ENCODE data around the gene RND1. TPM values are rescaled to one million over a fixed set of nuclear protein-coding genes. Genes with fewer than 3 reads are reported as not detected.

Gene RND1
- total RNA-seq, 1 experiment from 2014 or later: 5.1 TPM

GRCh38 chr12:48901278-48901677, 35.6 kb upstream of the RND1 start:
- ChIA-PET POLR2A (interaction anchor here (0.8 to 1.2 kb wide), 2 partner anchors 24 to 49 kb away, joined by 3 to 5 read pairs; partner anchors contain the start of genes DDX23 and FKBP11), CTCF (interaction anchor here (0.6 to 0.7 kb wide), 2 partner anchors 48 to 117 kb away, joined by 3 read pairs; no protein-coding TSS in a partner anchor)
- Histone ChIP-seq H3K9me3 (no peaks in the 10 kb centered on the region), H3K27me3 (replicated peaks; ENCODE audit: control insufficient read depth, insufficient read depth, low read length) (no peaks in the 10 kb centered on the region), H3K36me3 (ENCODE audit: control insufficient read depth, insufficient read depth, low read length) (no peaks in the 10 kb centered on the region), H3K4me1 (no peaks in the 10 kb centered on the region), H3K4me3 (ENCODE audit: low read depth, low read length) (no peak overlapping the region)
- no peak for TF ChIP-seq CTCF (IDR thresholded peaks at IDR 0.05; ENCODE audit: insufficient read depth in 1 of 2, low read depth in 1 of 2, low read length in 1 of 2, severe bottlenecking in 1 of 2, unreplicated experiment in 1 of 2)
- Mint-ChIP-seq H3K27ac (ENCODE audit: unreplicated experiment) (no peak overlapping the region), H3K27me3 (ENCODE audit: insufficient read depth, unreplicated experiment) (no peaks in the 10 kb centered on the region), H3K36me3 (ENCODE audit: insufficient read depth, unreplicated experiment) (no peaks in the 10 kb centered on the region), H3K4me3 (ENCODE audit: unreplicated experiment) (no peak overlapping the region), H3K4me1 (ENCODE audit: low read depth, unreplicated experiment) (no peaks in the 10 kb centered on the region), H3K9me3 (ENCODE audit: unreplicated experiment) (no peaks in the 10 kb centered on the region)
- intact Hi-C loops (cut with micrococcal nuclease; ENCODE audit: unreplicated experiment): no loop called here
- DNase-seq: no peak
- BruUV-seq (replicated peaks): no TSS peak

GRCh38 chr12:48899651-48900050, 34.0 kb upstream of the RND1 start:
- CTCF ChIA-PET: interaction anchor here (1.0 to 1.2 kb wide), 2 partner anchors 9 to 35 kb away, joined by 3 read pairs; no protein-coding TSS in a partner anchor
- intact Hi-C loops (cut with micrococcal nuclease; ENCODE audit: unreplicated experiment): no loop called here
- no TSS peak for BruUV-seq (replicated peaks)

GRCh38 chr12:48894271-48894670, 28.6 kb upstream of the RND1 start:
- TF ChIP-seq CTCF (IDR thresholded peaks at IDR 0.05; ENCODE audit: insufficient read depth in 1 of 2, low read depth in 1 of 2, low read length in 1 of 2, severe bottlenecking in 1 of 2, unreplicated experiment in 1 of 2): no peak
- no peaks in the 10 kb centered on the region for H3K9me3 ChIP-seq
- peaks cover 19% of the 10 kb centered on the region for H3K4me1 ChIP-seq
- no peaks in the 10 kb centered on the region for H3K27me3 ChIP-seq (replicated peaks; ENCODE audit: control insufficient read depth, insufficient read depth, low read length)
- intact Hi-C loops (cut with micrococcal nuclease; ENCODE audit: unreplicated experiment): no loop called here
- H3K9me3 Mint-ChIP-seq (ENCODE audit: unreplicated experiment): no peaks in the 10 kb centered on the region
- no peaks in the 10 kb centered on the region for H3K36me3 ChIP-seq (ENCODE audit: control insufficient read depth, insufficient read depth, low read length)
- H3K27ac Mint-ChIP-seq (ENCODE audit: unreplicated experiment): no peak overlapping the region
- no peak overlapping the region for H3K4me3 Mint-ChIP-seq (ENCODE audit: unreplicated experiment)
- H3K4me1 Mint-ChIP-seq (ENCODE audit: low read depth, unreplicated experiment): peaks cover 21% of the 10 kb centered on the region
- no TSS peak for BruUV-seq (replicated peaks)
- peaks cover 6% of the 10 kb centered on the region for H3K36me3 Mint-ChIP-seq (ENCODE audit: insufficient read depth, unreplicated experiment)
- CTCF ChIA-PET: no interaction called here
- H3K27me3 Mint-ChIP-seq (ENCODE audit: insufficient read depth, unreplicated experiment): no peaks in the 10 kb centered on the region
- no peak overlapping the region for H3K4me3 ChIP-seq (ENCODE audit: low read depth, low read length)
- POLR2A ChIA-PET: no interaction called here
- no peak for DNase-seq

More at GRCh38 chr12:48899651-48900050, 34.0 kb upstream of the RND1 start:
- H3K27ac Mint-ChIP-seq (ENCODE audit: unreplicated experiment): no peak overlapping the region
- TF ChIP-seq CTCF (IDR thresholded peaks at IDR 0.05; ENCODE audit: insufficient read depth in 1 of 2, low read depth in 1 of 2, low read length in 1 of 2, severe bottlenecking in 1 of 2, unreplicated experiment in 1 of 2): no peak
- POLR2A ChIA-PET: interaction anchor here (0.9 kb wide), 1 partner anchor 47 kb away, joined by 3 read pairs; the partner anchor contains the start of gene DDX23
- no peaks in the 10 kb centered on the region for H3K27me3 ChIP-seq (replicated peaks; ENCODE audit: control insufficient read depth, insufficient read depth, low read length)
- H3K36me3 ChIP-seq (ENCODE audit: control insufficient read depth, insufficient read depth, low read length): no peaks in the 10 kb centered on the region
- no peaks in the 10 kb centered on the region for H3K27me3 Mint-ChIP-seq (ENCODE audit: insufficient read depth, unreplicated experiment)
- no peak overlapping the region for H3K4me3 ChIP-seq (ENCODE audit: low read depth, low read length)
- no peaks in the 10 kb centered on the region for H3K4me1 ChIP-seq
- peaks cover 4% of the 10 kb centered on the region for H3K36me3 Mint-ChIP-seq (ENCODE audit: insufficient read depth, unreplicated experiment)
- no peak for DNase-seq
- no peak overlapping the region for H3K4me3 Mint-ChIP-seq (ENCODE audit: unreplicated experiment)
- no peaks in the 10 kb centered on the region for H3K4me1 Mint-ChIP-seq (ENCODE audit: low read depth, unreplicated experiment)
- no peaks in the 10 kb centered on the region for H3K9me3 ChIP-seq
- H3K9me3 Mint-ChIP-seq (ENCODE audit: unreplicated experiment): no peaks in the 10 kb centered on the region
